Muscle layer of duodenum (tissue), 2 donors: Measurements from ENCODE around the gene PHLDB1.

Experiments used
- H3K27ac ChIP-seq: one replicate; pipeline ENCODE4 v1.7.0; 2013; ENCODE audit warnings: mild to moderate bottlenecking, low read length
- H3K27me3 ChIP-seq: one replicate; pipeline ENCODE4 v1.7.0; 2013; ENCODE audit warnings: low read depth, mild to moderate bottlenecking, control low read depth, low read length
- H3K36me3 ChIP-seq, 2 donors: one replicate each; pipeline ENCODE4 v1.7.0; 2013; ENCODE audit warnings: low read length in 2 of 2, control low read depth in 1 of 2, mild to moderate bottlenecking in 1 of 2; ENCODE audit not compliant: insufficient read depth in 2 of 2, control insufficient read depth in 1 of 2
- H3K4me1 ChIP-seq, 2 donors: one replicate each; pipeline ENCODE4 v1.7.0; 2013; ENCODE audit warnings: low read length in 2 of 2, mild to moderate bottlenecking in 2 of 2, control low read depth in 1 of 2, moderate library complexity in 1 of 2; ENCODE audit not compliant: insufficient read depth in 2 of 2, control insufficient read depth in 1 of 2
- H3K4me3 ChIP-seq, 2 donors: one replicate each; pipeline ENCODE4 v1.7.0; 2013; ENCODE audit warnings: low read length in 2 of 2, low read depth in 1 of 2, mild to moderate bottlenecking in 1 of 2
- H3K9me3 ChIP-seq, 2 donors: one replicate each; pipeline ENCODE4 v1.7.0; 2013; ENCODE audit warnings: low read length in 2 of 2, control low read depth in 1 of 2, mild to moderate bottlenecking in 1 of 2; ENCODE audit not compliant: control insufficient read depth in 1 of 2
- donor health status: healthy.

Gene PHLDB1

DNA sequence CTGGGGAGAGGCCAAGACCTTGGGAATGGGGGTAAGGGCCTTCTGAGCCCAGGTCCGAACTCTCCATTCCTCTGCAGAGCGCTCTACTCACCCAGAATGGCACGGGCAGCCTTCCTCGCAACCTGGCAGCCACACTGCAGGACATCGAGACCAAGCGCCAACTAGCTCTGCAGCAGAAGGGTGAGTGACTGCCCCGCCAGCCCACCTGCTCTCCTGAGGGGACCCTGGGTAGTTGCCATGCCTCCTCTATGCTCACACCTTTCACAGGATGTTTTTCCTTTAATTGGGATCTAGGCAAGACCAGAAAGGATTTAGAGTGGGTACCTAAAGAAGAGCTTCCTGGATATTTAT lies 36.6 kb downstream of the PHLDB1 start:
- Histone ChIP-seq H3K27me3 (no peaks in the 10 kb centered on the region), H3K27ac (no peak overlapping the region), H3K4me1 (peaks cover 0 to 33% of the 10 kb centered on the region in 2 donors), H3K36me3 (peaks cover 57 to 73% of the 10 kb centered on the region in 2 donors), H3K9me3 (no peaks in the 10 kb centered on the region), H3K4me3 (no peak overlapping the region)

DNA sequence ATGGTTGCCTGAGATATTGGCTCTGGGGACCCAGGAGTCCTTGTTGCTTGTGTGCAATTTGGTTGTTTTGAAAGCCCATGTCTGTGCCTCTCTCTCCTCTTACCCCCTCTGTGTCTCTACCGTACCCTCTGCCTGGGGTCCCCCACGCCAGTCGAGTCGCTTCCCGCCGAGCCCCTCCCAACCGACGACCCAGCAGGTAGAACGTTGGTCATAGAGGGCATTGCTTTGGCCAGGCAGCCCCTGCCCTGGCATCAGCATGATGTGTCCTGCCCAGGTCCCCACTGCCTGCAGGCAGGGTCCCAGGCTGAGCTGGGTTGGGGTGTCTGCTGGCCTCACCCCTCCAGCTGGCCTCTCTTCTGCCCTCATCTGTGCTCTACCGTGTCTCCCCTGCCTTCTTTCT lies 37.1 kb downstream of the PHLDB1 start:
- no peaks in the 10 kb centered on the region for H3K27me3 ChIP-seq
- H3K36me3 ChIP-seq, result peaks cover 59 to 70% of the 10 kb centered on the region in 2 donors
- no peaks in the 10 kb centered on the region for H3K9me3 ChIP-seq
- no peak overlapping the region for H3K4me3 ChIP-seq
- peaks cover 0 to 33% of the 10 kb centered on the region in 2 donors for H3K4me1 ChIP-seq
- no peak overlapping the region for H3K27ac ChIP-seq

DNA sequence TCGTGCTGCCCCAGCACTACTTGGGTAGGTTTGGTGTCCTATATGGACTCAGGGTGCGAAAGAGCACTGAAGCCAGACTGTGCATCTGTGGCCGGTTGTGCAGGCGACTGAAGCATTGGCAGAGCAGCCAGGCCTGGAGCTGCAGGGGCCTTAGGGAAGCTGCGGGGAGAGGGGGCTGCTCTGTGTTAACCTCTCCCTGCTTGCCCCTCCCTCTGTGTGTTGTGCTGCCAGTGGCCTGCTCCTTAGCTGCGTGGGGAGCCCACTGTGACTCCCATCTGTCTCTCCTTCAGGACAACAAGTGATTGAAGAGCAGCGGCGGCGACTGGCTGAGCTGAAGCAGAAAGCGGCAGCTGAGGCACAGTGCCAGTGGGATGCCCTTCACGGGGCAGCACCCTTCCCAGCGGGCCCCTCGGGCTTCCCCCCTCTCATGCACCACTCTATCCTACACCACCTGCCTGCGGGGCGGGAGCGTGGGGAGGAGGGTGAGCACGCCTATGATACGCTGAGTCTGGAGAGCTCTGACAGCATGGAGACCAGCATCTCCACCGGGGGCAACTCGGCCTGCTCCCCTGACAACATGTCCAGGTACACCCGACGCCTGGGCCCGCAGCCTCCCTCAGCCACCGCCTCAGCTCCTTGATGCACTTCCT lies 37.8 kb downstream of the PHLDB1 start:
- Histone ChIP-seq H3K4me1 (peaks cover 0 to 27% of the 10 kb centered on the region in 2 donors), H3K27ac (no peak overlapping the region), H3K9me3 (no peaks in the 10 kb centered on the region), H3K36me3 (peaks cover 66 to 77% of the 10 kb centered on the region in 2 donors), H3K4me3 (no peak overlapping the region), H3K27me3 (no peaks in the 10 kb centered on the region)

DNA sequence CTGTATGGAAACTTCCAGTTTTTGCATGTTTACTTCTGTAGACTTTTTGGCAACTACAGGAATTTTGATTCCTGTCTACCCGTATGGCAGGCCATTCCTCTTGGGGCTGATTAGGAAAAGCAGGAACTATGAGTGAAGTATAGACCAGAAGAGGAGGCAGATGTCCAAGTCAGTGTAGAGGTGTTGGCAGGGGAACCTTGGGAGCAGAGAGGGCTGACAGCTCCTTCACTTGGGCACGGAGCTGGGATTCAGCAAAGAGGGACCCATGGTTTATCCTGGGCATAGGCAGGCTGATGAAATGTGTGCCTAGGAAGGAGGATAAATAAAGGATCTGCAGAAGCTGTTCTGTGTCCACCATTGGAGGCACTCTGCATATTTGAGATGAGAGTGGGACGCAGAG lies 39.0 kb downstream of the PHLDB1 start:
- Histone ChIP-seq H3K27ac (no peak overlapping the region), H3K27me3 (no peaks in the 10 kb centered on the region), H3K9me3 (no peaks in the 10 kb centered on the region), H3K4me3 (no peak overlapping the region), H3K4me1 (peaks cover 0 to 15% of the 10 kb centered on the region in 2 donors), H3K36me3 (peaks cover 75 to 88% of the 10 kb centered on the region in 2 donors)

DNA sequence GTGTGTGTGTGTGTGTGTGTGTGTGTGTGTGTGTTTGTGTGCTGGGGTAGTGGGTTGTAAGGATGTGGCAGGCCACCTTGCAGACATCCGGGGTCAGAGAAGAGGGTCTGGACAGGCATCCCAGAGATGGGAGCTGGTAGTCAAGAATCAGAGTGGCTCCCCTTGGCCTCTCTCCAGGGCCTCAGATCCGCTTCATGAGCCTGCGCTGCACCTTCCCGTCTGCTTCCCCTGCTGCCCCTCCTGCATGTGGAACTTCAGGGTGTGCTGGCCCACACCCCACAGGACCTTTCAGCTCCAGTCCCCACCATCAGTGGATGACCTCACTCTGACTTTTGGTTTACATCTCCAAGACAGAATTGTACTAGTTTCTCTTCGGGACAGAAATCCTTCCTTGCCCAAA lies 40.9 kb downstream of the PHLDB1 start:
- H3K27me3 ChIP-seq, result no peaks in the 10 kb centered on the region
- no peaks in the 10 kb centered on the region for H3K9me3 ChIP-seq
- no peak overlapping the region for H3K27ac ChIP-seq
- peaks cover 0 to 16% of the 10 kb centered on the region in 2 donors for H3K4me1 ChIP-seq
- peaks cover 72 to 88% of the 10 kb centered on the region in 2 donors for H3K36me3 ChIP-seq
- no peak overlapping the region for H3K4me3 ChIP-seq

DNA sequence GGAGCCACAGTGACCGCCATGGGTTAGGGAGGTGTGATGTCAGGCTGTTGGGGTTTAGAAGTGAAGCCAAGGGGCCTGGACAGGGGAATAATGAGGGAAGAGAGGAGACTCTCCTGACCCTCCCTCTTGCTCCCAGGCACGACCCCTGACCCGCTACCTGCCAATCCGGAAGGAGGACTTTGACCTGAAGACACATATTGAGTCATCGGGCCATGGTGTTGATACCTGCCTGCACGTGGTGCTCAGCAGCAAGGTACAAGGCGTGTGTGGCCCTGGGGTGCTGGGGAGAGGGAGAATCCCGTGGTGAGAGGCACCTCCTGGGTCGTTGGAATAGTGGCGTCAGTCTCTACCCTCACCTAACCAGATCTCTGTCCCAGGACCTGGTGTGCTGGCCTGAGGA lies 42.5 kb downstream of the PHLDB1 start:
- Histone ChIP-seq H3K4me3 (no peak overlapping the region), H3K27ac (no peak overlapping the region), H3K9me3 (no peaks in the 10 kb centered on the region), H3K27me3 (no peaks in the 10 kb centered on the region), H3K4me1 (peaks cover 0 to 16% of the 10 kb centered on the region in 2 donors), H3K36me3 (peaks cover 64 to 86% of the 10 kb centered on the region in 2 donors)

- H3K36me3 ChIP-seq, result peaks cover 64 to 86% of the 10 kb centered on the region in 2 donors
- no peak overlapping the region for H3K27ac ChIP-seq
Measured at GRCh38 chr11:118650366-118650765, 43.0 kb downstream of the PHLDB1 start.

DNA sequence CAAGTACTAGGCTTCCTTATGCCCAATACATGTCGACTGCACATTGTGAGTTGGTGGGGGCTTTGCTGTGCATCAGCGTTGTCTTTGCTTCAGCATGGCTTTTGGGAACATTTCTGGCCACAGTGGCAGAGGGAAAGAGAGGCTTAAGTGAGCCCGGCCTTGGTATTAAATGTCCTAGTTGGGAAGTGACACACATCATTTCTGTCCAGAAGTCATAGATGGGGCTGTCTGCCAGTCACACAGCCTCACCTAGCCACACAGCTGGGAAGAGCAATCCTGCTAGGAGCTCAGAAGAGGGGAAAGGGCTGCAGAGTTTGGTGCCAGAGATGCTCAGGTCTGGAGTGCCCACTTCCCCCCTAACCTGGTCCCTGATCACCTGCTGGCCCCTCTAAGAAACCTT lies 44.4 kb downstream of the PHLDB1 start:
- Histone ChIP-seq H3K36me3 (peaks cover 73 to 89% of the 10 kb centered on the region in 2 donors), H3K4me3 (no peak overlapping the region), H3K27me3 (no peaks in the 10 kb centered on the region), H3K4me1 (peaks cover 0 to 12% of the 10 kb centered on the region in 2 donors), H3K9me3 (no peaks in the 10 kb centered on the region), H3K27ac (no peak overlapping the region)

More at GRCh38 chr11:118650366-118650765, 43.0 kb downstream of the PHLDB1 start:
- Histone ChIP-seq H3K4me1 (peaks cover 0 to 16% of the 10 kb centered on the region in 2 donors), H3K9me3 (no peaks in the 10 kb centered on the region), H3K4me3 (no peak overlapping the region), H3K27me3 (no peaks in the 10 kb centered on the region)

GRCh38 chr11:118652681-118653181 lies 45.3 kb downstream of the PHLDB1 start:
- H3K4me1 ChIP-seq, result peaks cover 0 to 12% of the 10 kb centered on the region in 2 donors
- no peak overlapping the region for H3K27ac ChIP-seq
- H3K27me3 ChIP-seq, result no peaks in the 10 kb centered on the region
- H3K4me3 ChIP-seq, result no peak overlapping the region
- no peaks in the 10 kb centered on the region for H3K9me3 ChIP-seq
- peaks cover 70 to 90% of the 10 kb centered on the region in 2 donors for H3K36me3 ChIP-seq

GRCh38 chr11:118653684-118654390 lies 46.4 kb downstream of the PHLDB1 start:
- peaks cover 0 to 14% of the 10 kb centered on the region in 2 donors for H3K4me1 ChIP-seq
- no peak overlapping the region for H3K27ac ChIP-seq
- H3K9me3 ChIP-seq, result no peaks in the 10 kb centered on the region
- H3K4me3 ChIP-seq, result no peak overlapping the region
- peaks cover 59 to 81% of the 10 kb centered on the region in 2 donors for H3K36me3 ChIP-seq
- H3K27me3 ChIP-seq, result no peaks in the 10 kb centered on the region

GRCh38 chr11:118655486-118656190 lies 48.2 kb downstream of the PHLDB1 start:
- no peak overlapping the region for H3K4me3 ChIP-seq
- peaks cover 0 to 26% of the 10 kb centered on the region in 2 donors for H3K4me1 ChIP-seq
- no peaks in the 10 kb centered on the region for H3K27me3 ChIP-seq
- H3K27ac ChIP-seq, result no peak overlapping the region
- peaks cover 43 to 67% of the 10 kb centered on the region in 2 donors for H3K36me3 ChIP-seq
- H3K9me3 ChIP-seq, result no peaks in the 10 kb centered on the region
